ENCODE measurements around the gene BORCS5. TPM values are rescaled to one million over a fixed set of nuclear protein-coding genes. Genes with fewer than 3 reads are reported as not detected.

BORCS5 gene
- total RNA-seq, 2 experiments from 2014 or later = 10.4 to 22.9 TPM

DNA sequence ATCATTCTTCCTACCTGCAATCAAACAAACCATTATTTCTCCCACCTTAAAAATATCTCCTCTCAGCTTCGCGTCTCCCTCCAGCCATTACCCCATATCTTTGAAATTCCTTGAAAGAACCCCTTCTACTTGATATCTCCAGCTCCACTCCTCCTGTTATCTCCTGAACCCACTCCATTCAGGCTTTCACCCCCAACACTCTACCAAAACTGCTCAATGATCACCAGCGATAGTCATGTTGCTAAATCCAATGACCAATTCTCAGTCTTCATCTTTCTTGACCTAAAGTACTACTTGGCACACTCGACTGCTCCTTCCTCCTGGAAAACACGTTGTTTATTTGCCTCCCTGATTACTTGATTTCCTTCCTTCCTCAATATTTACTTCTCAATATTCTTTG is 135.7 kb downstream of the BORCS5 start:
- TF ChIP-seq EZH2phosphoT487 (IDR thresholded peaks at IDR 0.05; ENCODE audit: borderline replicate concordance, low read depth, low read length) = no peak
- TF ChIP-seq, protein P1, sequence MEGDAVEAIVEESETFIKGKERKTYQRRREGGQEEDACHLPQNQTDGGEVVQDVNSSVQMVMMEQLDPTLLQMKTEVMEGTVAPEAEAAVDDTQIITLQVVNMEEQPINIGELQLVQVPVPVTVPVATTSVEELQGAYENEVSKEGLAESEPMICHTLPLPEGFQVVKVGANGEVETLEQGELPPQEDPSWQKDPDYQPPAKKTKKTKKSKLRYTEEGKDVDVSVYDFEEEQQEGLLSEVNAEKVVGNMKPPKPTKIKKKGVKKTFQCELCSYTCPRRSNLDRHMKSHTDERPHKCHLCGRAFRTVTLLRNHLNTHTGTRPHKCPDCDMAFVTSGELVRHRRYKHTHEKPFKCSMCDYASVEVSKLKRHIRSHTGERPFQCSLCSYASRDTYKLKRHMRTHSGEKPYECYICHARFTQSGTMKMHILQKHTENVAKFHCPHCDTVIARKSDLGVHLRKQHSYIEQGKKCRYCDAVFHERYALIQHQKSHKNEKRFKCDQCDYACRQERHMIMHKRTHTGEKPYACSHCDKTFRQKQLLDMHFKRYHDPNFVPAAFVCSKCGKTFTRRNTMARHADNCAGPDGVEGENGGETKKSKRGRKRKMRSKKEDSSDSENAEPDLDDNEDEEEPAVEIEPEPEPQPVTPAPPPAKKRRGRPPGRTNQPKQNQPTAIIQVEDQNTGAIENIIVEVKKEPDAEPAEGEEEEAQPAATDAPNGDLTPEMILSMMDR (conservative IDR thresholded peaks at IDR 0.05; ENCODE audit: low read length) = no peak
- Histone ChIP-seq H3K4me1 (ENCODE audit: insufficient read depth, low read length, poor library complexity, severe bottlenecking) (no peaks in the 10 kb centered on the region), H3K79me2 (ENCODE audit: insufficient read depth, low read depth, low read length) (no peaks in the 10 kb centered on the region), H2AFZ (ENCODE audit: low read length) (no peak overlapping the region), H4K20me1 (ENCODE audit: insufficient read depth, low read length) (no peaks in the 10 kb centered on the region), H3K4me2 (ENCODE audit: low read length) (no peak overlapping the region), H3K9me2 (ENCODE audit: insufficient read depth, low read length) (no peaks in the 10 kb centered on the region), H3K36me3 (ENCODE audit: insufficient read depth, low read length) (no peaks in the 10 kb centered on the region), H3K4me3 (ENCODE audit: low read depth, low read length, poor library complexity, severe bottlenecking) (no peak overlapping the region), H3K9me3 (ENCODE audit: low read length) (no peaks in the 10 kb centered on the region), H3K27ac (ENCODE audit: low read depth, low read length, poor library complexity, severe bottlenecking) (no peak overlapping the region)
- CTCF ChIA-PET (ENCODE audit: unreplicated experiment) = no interaction called here
- DNase-seq (ENCODE audit: low spot score) = no peak
- POLR2A ChIA-PET = no interaction called here
- intact Hi-C loops (cut with micrococcal nuclease; ENCODE audit: unreplicated experiment) = no loop called here
- no TSS peak for BruUV-seq (replicated peaks)

DNA sequence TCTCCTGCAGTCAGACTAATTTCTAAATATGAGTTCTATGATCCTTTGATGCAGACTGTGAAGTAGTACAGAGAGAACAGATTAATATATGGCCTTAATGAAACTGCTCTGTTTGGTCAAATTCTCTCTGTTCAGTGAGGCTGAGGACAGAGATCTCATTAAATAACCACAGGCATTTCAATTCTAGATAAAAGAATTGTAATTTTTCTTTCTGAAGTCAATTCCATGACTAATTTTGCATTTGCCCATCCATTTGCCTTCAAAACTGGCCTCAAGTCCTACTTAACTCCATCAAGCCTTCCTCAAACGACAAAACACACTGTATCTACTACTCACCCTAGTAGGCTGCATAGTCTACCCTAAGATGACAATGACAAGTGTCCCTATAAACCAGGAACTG is 138.7 kb downstream of the BORCS5 start:
- intact Hi-C loops (cut with micrococcal nuclease; ENCODE audit: unreplicated experiment) = no loop called here
- no TSS peak for BruUV-seq (replicated peaks)
- Histone ChIP-seq H3K27ac (ENCODE audit: low read depth, low read length, poor library complexity, severe bottlenecking) (no peak overlapping the region), H3K79me2 (ENCODE audit: insufficient read depth, low read depth, low read length) (no peaks in the 10 kb centered on the region), H3K9me3 (ENCODE audit: low read length) (no peaks in the 10 kb centered on the region), H3K4me3 (ENCODE audit: low read depth, low read length, poor library complexity, severe bottlenecking) (no peak overlapping the region), H3K9me2 (ENCODE audit: insufficient read depth, low read length) (no peaks in the 10 kb centered on the region), H3K4me1 (ENCODE audit: insufficient read depth, low read length, poor library complexity, severe bottlenecking) (no peaks in the 10 kb centered on the region), H4K20me1 (ENCODE audit: insufficient read depth, low read length) (no peaks in the 10 kb centered on the region), H3K4me2 (ENCODE audit: low read length) (no peak overlapping the region), H3K36me3 (ENCODE audit: insufficient read depth, low read length) (no peaks in the 10 kb centered on the region), H2AFZ (ENCODE audit: low read length) (no peak overlapping the region)
- no peak for DNase-seq (ENCODE audit: low spot score)
- CTCF ChIA-PET (ENCODE audit: unreplicated experiment) = no interaction called here
- POLR2A ChIA-PET = no interaction called here
- TF ChIP-seq EZH2phosphoT487 (IDR thresholded peaks at IDR 0.05; ENCODE audit: borderline replicate concordance, low read depth, low read length) = no peak
- TF ChIP-seq, protein P1 (conservative IDR thresholded peaks at IDR 0.05; ENCODE audit: low read length) = no peak

DNA sequence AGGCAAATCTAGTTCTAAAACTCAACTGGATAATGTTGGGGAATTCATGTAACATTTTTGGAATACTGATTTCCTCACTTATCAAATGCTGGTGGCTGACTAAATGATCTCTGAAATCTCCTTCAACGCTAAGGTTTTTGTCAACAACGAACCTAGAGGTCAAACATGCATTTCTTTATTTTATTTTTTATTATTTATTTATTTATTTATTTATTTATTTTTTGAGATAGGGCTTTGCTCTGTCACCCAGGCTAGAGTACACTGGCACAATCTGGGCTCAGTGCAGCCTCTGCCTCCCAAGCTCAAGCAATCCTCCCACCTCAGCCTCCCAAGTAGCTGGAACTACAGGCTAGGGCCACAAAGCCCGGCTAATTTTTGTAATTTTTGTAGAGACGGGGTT is 141.3 kb downstream of the BORCS5 start:
- CTCF ChIA-PET (ENCODE audit: unreplicated experiment) = no interaction called here
- Histone ChIP-seq H3K4me1 (ENCODE audit: insufficient read depth, low read length, poor library complexity, severe bottlenecking) (no peaks in the 10 kb centered on the region), H3K9me3 (ENCODE audit: low read length) (no peaks in the 10 kb centered on the region), H3K79me2 (ENCODE audit: insufficient read depth, low read depth, low read length) (no peaks in the 10 kb centered on the region), H3K4me3 (ENCODE audit: low read depth, low read length, poor library complexity, severe bottlenecking) (no peak overlapping the region), H3K27ac (ENCODE audit: low read depth, low read length, poor library complexity, severe bottlenecking) (no peak overlapping the region), H3K9me2 (ENCODE audit: insufficient read depth, low read length) (no peaks in the 10 kb centered on the region), H2AFZ (ENCODE audit: low read length) (no peak overlapping the region), H3K4me2 (ENCODE audit: low read length) (no peak overlapping the region), H3K36me3 (ENCODE audit: insufficient read depth, low read length) (no peaks in the 10 kb centered on the region), H4K20me1 (ENCODE audit: insufficient read depth, low read length) (no peaks in the 10 kb centered on the region)
- no peak for TF ChIP-seq EZH2phosphoT487 (IDR thresholded peaks at IDR 0.05; ENCODE audit: borderline replicate concordance, low read depth, low read length)
- TF ChIP-seq, protein P1 (conservative IDR thresholded peaks at IDR 0.05; ENCODE audit: low read length) = no peak
- POLR2A ChIA-PET = no interaction called here
- BruUV-seq (replicated peaks) = no TSS peak
- DNase-seq (ENCODE audit: low spot score) = no peak
- intact Hi-C loops (cut with micrococcal nuclease; ENCODE audit: unreplicated experiment) = no loop called here
